ENCODE measurements around the gene C2orf15.
A peak's percentile ranks its signal among the peaks of the same experiment; 100 is the strongest.
"Not testable (repeated sequence)": the region's sequence is repeated elsewhere in the genome, so short reads cannot be mapped to it uniquely, and the experiment has no call there.

C2orf15 gene

GRCh38 chr2:99166218-99166617, 24.7 kb downstream of the C2orf15 start:
- DNase-seq (ENCODE audit: low read depth), result no peak

- DNase-seq (ENCODE audit: low read depth), result no peak
These were observed 28.0 kb downstream of the C2orf15 start for GRCh38 chr2:99169534-99169933.

DNA sequence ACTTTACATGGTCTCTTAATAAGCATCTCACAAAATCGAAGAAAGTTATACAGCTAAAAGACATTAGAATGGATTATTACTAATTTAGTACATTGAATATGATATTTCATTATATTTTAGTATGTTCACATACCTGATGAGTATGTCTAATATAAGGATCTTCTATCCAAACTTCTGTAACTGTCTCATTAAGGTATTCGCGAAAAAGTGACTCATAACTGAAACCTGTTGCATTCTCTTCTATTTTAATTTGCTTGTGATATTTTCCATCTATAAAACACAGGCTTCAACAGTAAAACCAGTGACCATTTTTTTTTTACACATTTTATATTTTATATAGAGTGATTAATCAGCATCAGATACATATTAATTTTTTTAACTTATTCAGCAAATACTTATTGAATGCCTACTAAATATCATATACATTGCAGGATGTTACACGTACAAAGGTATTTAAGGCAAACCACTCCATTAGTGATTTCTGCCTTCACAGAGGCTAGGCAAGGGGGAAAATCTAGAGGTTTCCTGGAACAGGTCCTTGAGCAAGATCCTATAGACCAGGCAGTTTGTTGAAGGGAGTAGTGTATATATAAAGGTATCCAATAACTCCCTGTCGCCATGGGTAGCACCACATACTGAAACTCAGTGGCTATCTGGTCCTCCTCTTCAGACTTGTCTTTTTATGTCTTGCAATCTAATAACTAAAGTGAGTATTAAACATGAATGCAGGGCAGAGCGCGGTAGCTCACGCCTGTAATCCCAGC, 30.1 kb downstream of the C2orf15 start:
- DNase-seq (ENCODE audit: low read depth), result no peak

DNA sequence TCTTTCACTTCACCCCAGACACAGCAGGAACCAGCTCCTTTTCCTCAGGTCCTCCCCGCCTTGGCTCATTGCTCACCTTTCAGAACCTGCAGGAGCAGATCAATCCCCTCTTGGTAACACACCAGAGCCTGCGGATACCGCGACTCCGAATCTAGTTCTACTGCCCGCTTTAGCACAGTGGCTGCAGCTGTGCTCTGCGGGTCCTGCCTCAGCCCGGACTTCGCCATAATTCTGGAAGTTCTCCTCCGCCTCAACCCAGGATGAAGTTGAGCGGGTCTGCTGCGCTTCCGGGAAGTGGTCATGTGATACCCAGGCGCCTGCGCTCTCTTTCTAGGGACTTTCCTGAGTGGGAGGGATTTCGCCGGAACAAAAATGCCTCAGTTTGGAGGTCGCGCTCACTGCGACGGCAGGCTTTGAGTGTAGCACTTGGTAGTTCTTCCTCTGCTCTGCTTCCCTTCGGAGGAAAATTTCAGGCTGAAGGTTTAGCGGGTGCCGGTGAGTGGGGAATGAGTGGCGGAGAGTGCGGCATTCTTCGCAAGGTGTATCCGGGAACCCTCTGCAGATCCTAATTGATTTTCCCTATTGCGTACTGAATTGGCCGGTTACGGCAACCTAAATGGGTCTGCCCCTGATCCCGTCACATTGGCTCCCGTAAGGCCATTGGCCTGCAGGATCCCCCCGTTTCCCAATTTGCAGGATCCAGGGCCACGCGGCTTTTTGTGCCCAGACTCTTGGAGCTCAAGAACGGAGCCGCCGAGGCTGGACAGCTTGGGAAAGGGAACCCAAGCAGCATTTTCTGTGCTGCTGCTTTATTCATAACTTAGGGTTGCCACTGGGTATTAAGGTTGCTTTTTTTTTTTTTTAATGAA, 39.5 kb downstream of the C2orf15 start, which contains the start of the genes MITD1 and MRPL30:
TSS of gene MITD1 (minus strand) at position 304 of the 869 bp plus-strand sequence. CDS start at position 227, 77 bp downstream.
TSS of gene MRPL30 (plus strand) at position 430 of the 869 bp plus-strand sequence. CDS start 5,020 bp downstream, outside the sequence.
- peak; percentile 80 for DNase-seq (ENCODE audit: low read depth)

DNA sequence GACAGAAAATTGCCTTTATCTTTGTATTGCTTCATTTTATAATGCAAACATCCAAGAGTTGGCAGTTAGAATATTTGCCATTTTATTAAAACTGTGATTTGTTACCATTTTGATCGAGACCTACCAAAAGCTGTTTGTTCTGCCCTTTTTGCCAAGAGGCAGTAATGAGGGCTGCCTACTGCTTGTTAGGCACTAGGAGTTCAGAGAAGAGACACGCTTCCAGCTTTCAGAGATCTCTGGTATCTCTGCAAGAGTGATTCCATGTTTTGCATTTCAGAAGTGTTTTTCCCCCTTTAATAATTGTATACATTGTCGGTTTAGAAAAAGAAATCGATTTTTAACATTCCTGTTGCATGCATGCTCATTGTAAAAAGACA, 40.1 kb downstream of the C2orf15 start:
- DNase-seq (ENCODE audit: low read depth), result no peak

GRCh38 chr2:99183025-99183424, 41.5 kb downstream of the C2orf15 start:
- no peak for DNase-seq (ENCODE audit: low read depth)

- DNase-seq (ENCODE audit: low read depth), result no peak
These were observed 43.3 kb downstream of the C2orf15 start for GRCh38 chr2:99184811-99185210.

DNA sequence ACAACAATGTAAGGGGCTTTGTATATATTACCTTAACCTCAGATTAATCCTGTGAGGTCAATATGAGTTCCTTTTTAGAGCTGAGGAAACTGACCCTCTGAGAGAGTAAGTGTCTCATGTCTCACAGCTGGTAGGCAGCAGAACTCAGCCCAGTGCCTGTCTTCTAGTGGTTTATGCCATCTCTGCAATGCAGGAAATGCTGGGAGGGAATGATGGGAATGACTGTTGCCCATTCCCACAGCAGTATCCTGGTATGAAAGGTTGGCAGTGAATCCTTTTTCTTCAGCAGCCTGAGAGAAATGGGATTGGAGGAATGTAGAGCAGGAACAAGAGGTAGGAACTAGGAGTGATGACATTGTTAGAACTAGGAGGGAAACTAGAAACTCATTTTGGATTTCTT, 45.5 kb downstream of the C2orf15 start:
- DNase-seq (ENCODE audit: low read depth), result no peak

GRCh38 chr2:99188357-99188756, 46.9 kb downstream of the C2orf15 start:
- no peak for DNase-seq (ENCODE audit: low read depth)

GRCh38 chr2:99190548-99190947, 49.0 kb downstream of the C2orf15 start:
- no peak for DNase-seq (ENCODE audit: low read depth)

- not testable (repeated sequence) for DNase-seq (ENCODE audit: low read depth)
These were observed 50.9 kb downstream of the C2orf15 start for GRCh38 chr2:99192364-99192763.

DNA sequence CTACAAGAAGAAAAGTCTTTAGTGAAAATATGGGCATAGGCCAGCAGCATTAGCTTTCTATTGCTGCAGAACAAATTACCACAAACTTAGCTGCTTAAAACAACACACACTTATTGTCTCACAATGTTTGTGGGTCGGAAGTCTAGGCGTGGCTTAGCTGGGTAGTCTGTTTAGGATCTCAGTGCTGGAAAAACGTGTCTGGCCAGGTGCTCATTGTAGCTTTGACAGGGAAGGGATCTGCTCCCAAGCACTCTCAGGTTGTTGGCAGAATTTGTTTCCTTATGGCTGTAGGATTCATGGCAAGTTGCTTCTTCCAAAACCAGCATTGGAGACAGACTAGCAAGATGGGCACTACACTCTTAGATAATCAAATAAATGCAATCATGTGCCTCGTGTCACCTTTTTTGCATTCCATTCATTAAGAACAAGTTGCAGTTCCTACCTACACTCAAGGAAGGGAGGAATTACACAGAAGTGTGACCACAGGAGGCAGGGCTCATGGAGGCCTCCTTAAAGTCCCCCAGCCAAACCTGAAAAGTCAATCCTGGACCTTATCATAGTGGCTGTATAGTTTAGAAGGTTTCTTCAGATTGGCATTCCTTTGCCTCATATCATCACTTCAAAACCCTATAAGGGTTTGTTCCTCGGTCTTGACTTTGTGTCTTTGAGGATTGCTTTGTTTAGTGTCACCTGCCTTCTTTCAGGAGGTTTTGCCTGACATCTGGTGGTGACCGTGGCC, 56.8 kb downstream of the C2orf15 start:
- no peak for DNase-seq (ENCODE audit: low read depth)

DNA sequence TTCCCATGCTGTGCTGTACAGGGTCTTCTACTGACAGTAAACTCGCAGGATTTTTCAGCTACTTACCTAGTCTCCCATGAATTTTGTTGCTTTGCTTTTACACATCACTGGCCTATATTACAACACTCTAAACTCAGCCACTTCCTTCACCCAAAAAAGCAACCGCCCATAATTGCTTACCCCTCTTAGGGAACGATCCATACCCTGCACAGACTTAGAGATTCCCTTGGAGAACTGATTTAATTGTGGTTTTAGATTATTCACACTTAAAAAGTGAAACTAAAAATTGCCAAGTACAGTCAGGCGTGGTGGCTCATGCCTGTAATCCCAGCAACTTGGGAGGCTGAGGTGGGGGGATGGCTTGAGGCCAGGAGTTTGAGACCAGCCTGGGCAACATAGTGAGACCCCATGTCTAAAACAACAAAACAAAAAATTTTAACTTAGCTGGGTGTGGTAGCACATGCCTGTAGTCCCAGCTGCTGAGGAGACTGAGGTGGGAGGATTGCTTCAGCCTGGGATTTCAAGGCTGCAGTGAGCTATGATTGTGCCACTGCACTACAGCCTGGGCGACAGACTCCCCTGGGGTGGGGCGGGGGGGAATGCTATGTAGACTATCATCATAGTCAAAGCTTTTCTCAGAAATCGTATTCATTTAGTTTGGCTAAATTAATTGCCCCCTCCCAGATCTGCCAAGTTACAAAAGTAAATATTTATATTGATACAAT, 58.7 kb downstream of the C2orf15 start:
- DNase-seq (ENCODE audit: low read depth), result no peak

Data from stimulated activated CD8-positive, alpha-beta memory T cell treated with anti-CD3 and anti-CD28 coated beads, Interleukin-7, amount 100 ng/mL, for 24 hours (primary cell).